Measurements from ENCODE around the gene MC1R. TPM values are rescaled to one million over a fixed set of nuclear protein-coding genes. Genes with fewer than 3 reads are reported as not detected.

MC1R gene
- total RNA-seq, 1 experiment from 2014 or later = 3.8 TPM

DNA sequence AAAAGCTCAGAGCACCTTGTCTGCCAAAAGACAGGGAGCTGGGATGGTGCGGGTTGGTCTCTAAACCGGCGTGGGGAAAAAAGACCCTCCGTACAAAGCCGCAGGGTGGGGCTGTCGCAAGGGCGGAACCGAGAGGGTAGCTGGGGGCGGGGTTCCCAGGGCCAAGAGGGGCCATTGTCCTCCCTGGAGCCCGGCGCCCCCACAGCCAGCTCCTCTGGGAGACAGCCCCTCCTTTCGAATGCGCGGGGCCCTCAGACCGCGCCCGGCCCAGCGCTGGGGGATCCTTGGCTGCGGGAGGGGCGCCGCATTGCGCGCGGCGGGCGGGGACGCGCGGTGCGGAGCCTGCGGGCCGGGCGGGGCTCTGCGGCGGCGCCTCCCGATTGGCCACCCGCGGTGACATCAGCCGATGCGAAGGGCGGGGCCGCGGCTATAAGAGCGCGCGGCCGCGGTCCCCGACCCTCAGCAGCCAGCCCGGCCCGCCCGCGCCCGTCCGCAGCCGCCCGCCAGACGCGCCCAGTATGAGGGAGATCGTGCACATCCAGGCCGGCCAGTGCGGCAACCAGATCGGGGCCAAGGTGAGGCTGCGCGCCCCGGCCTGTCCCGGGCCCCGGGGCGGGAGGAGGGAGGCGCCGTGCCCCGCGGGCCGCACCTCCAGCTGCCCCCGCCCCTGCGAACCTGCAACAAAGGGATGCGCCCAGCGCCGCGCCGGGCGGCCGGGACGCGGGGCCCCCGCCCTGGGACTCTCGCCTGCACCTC is 4.4 kb downstream of the MC1R start, which contains the start of gene TUBB3 (continued):
- TF ChIP-seq, protein P1, sequence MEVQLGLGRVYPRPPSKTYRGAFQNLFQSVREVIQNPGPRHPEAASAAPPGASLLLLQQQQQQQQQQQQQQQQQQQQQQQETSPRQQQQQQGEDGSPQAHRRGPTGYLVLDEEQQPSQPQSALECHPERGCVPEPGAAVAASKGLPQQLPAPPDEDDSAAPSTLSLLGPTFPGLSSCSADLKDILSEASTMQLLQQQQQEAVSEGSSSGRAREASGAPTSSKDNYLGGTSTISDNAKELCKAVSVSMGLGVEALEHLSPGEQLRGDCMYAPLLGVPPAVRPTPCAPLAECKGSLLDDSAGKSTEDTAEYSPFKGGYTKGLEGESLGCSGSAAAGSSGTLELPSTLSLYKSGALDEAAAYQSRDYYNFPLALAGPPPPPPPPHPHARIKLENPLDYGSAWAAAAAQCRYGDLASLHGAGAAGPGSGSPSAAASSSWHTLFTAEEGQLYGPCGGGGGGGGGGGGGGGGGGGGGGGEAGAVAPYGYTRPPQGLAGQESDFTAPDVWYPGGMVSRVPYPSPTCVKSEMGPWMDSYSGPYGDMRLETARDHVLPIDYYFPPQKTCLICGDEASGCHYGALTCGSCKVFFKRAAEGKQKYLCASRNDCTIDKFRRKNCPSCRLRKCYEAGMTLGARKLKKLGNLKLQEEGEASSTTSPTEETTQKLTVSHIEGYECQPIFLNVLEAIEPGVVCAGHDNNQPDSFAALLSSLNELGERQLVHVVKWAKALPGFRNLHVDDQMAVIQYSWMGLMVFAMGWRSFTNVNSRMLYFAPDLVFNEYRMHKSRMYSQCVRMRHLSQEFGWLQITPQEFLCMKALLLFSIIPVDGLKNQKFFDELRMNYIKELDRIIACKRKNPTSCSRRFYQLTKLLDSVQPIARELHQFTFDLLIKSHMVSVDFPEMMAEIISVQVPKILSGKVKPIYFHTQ (CRISPR knock-in tag; IDR thresholded peaks at IDR 0.05) = no peak

DNA sequence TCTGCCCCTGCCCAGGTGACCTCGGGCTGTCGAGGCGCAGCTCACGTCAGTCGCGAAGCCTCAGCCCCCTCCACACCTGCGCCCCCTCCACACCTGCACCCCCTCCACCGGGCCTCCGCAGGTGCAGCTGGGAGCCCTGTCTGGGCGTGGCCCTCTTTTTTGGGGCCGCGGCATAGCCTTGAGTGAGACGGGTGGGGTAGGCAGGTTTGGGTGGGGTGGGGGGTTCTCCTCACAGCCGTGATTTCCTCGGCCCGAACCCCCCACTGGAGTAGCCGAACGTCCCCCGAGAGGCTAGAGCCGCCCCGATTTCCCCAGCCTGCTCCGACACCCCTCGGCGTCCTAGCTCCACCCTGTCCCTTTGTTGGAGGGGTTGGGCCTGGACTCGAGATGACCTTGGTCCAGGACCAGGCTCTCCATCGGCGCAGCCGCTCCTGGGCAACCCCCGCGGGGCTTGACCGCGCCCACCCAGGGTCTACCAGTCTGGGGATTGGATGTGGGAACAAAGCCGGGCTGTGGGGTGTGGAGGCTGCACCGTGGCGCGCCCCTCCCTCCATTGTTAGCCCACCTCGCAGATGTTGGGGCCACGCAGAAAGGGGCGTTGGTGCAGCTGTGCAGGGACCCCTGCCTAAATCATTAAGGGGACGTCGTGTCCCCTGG is 5.1 kb downstream of the MC1R start:
- ChIA-PET CTCF (interaction anchor here (0.6 to 5.7 kb wide), 14 partner anchors 14 to 282 kb away, joined by 3 to 70 read pairs (median 5); partner anchors contain the start of genes DBNDD1, DEF8 and TCF25), POLR2A (interaction anchor here (0.6 to 2.8 kb wide), 5 partner anchors 10 to 92 kb away, joined by 3 to 14 read pairs (median 7); partner anchors contain the start of genes DEF8 and TCF25)
- Mint-ChIP-seq H3K4me3 (peak overlapping the region; percentile 63), H3K9me3 (no peaks in the 10 kb centered on the region), H3K27me3 (ENCODE audit: low read depth) (peaks cover 33% of the 10 kb centered on the region), H3K36me3 (no peaks in the 10 kb centered on the region), H3K4me1 (peaks cover 17% of the 10 kb centered on the region), H3K27ac (no peak overlapping the region)
- peak; percentile 64 for DNase-seq (ENCODE audit: low spot score)
- TF ChIP-seq, protein P2, sequence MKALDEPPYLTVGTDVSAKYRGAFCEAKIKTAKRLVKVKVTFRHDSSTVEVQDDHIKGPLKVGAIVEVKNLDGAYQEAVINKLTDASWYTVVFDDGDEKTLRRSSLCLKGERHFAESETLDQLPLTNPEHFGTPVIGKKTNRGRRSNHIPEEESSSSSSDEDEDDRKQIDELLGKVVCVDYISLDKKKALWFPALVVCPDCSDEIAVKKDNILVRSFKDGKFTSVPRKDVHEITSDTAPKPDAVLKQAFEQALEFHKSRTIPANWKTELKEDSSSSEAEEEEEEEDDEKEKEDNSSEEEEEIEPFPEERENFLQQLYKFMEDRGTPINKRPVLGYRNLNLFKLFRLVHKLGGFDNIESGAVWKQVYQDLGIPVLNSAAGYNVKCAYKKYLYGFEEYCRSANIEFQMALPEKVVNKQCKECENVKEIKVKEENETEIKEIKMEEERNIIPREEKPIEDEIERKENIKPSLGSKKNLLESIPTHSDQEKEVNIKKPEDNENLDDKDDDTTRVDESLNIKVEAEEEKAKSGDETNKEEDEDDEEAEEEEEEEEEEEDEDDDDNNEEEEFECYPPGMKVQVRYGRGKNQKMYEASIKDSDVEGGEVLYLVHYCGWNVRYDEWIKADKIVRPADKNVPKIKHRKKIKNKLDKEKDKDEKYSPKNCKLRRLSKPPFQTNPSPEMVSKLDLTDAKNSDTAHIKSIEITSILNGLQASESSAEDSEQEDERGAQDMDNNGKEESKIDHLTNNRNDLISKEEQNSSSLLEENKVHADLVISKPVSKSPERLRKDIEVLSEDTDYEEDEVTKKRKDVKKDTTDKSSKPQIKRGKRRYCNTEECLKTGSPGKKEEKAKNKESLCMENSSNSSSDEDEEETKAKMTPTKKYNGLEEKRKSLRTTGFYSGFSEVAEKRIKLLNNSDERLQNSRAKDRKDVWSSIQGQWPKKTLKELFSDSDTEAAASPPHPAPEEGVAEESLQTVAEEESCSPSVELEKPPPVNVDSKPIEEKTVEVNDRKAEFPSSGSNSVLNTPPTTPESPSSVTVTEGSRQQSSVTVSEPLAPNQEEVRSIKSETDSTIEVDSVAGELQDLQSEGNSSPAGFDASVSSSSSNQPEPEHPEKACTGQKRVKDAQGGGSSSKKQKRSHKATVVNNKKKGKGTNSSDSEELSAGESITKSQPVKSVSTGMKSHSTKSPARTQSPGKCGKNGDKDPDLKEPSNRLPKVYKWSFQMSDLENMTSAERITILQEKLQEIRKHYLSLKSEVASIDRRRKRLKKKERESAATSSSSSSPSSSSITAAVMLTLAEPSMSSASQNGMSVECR (CRISPR knock-in tag; IDR thresholded peaks at IDR 0.05; ENCODE audit: borderline replicate concordance) = no peak
- TF ChIP-seq, protein P3, sequence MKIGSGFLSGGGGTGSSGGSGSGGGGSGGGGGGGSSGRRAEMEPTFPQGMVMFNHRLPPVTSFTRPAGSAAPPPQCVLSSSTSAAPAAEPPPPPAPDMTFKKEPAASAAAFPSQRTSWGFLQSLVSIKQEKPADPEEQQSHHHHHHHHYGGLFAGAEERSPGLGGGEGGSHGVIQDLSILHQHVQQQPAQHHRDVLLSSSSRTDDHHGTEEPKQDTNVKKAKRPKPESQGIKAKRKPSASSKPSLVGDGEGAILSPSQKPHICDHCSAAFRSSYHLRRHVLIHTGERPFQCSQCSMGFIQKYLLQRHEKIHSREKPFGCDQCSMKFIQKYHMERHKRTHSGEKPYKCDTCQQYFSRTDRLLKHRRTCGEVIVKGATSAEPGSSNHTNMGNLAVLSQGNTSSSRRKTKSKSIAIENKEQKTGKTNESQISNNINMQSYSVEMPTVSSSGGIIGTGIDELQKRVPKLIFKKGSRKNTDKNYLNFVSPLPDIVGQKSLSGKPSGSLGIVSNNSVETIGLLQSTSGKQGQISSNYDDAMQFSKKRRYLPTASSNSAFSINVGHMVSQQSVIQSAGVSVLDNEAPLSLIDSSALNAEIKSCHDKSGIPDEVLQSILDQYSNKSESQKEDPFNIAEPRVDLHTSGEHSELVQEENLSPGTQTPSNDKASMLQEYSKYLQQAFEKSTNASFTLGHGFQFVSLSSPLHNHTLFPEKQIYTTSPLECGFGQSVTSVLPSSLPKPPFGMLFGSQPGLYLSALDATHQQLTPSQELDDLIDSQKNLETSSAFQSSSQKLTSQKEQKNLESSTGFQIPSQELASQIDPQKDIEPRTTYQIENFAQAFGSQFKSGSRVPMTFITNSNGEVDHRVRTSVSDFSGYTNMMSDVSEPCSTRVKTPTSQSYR (CRISPR knock-in tag; IDR thresholded peaks at IDR 0.05) = no peak
- TF ChIP-seq ESRRA (CRISPR knock-in tag; IDR thresholded peaks at IDR 0.05; ENCODE audit: borderline replicate concordance) (no peak), HMGA2 (CRISPR knock-in tag; IDR thresholded peaks at IDR 0.05) (no peak), KAT7 (CRISPR knock-in tag; IDR thresholded peaks at IDR 0.05; ENCODE audit: borderline replicate concordance) (no peak), JAZF1 (CRISPR knock-in tag; IDR thresholded peaks at IDR 0.05) (no peak), GTF2I (CRISPR knock-in tag; conservative IDR thresholded peaks at IDR 0.05) (no peak), ZNF317 (CRISPR knock-in tag; IDR thresholded peaks at IDR 0.05; ENCODE audit: borderline replicate concordance, low read depth) (no peak)
- TF ChIP-seq, protein P4, sequence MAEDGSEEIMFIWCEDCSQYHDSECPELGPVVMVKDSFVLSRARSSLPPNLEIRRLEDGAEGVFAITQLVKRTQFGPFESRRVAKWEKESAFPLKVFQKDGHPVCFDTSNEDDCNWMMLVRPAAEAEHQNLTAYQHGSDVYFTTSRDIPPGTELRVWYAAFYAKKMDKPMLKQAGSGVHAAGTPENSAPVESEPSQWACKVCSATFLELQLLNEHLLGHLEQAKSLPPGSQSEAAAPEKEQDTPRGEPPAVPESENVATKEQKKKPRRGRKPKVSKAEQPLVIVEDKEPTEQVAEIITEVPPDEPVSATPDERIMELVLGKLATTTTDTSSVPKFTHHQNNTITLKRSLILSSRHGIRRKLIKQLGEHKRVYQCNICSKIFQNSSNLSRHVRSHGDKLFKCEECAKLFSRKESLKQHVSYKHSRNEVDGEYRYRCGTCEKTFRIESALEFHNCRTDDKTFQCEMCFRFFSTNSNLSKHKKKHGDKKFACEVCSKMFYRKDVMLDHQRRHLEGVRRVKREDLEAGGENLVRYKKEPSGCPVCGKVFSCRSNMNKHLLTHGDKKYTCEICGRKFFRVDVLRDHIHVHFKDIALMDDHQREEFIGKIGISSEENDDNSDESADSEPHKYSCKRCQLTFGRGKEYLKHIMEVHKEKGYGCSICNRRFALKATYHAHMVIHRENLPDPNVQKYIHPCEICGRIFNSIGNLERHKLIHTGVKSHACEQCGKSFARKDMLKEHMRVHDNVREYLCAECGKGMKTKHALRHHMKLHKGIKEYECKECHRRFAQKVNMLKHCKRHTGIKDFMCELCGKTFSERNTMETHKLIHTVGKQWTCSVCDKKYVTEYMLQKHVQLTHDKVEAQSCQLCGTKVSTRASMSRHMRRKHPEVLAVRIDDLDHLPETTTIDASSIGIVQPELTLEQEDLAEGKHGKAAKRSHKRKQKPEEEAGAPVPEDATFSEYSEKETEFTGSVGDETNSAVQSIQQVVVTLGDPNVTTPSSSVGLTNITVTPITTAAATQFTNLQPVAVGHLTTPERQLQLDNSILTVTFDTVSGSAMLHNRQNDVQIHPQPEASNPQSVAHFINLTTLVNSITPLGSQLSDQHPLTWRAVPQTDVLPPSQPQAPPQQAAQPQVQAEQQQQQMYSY (CRISPR knock-in tag; IDR thresholded peaks at IDR 0.05) = no peak
- TF ChIP-seq, protein P5, sequence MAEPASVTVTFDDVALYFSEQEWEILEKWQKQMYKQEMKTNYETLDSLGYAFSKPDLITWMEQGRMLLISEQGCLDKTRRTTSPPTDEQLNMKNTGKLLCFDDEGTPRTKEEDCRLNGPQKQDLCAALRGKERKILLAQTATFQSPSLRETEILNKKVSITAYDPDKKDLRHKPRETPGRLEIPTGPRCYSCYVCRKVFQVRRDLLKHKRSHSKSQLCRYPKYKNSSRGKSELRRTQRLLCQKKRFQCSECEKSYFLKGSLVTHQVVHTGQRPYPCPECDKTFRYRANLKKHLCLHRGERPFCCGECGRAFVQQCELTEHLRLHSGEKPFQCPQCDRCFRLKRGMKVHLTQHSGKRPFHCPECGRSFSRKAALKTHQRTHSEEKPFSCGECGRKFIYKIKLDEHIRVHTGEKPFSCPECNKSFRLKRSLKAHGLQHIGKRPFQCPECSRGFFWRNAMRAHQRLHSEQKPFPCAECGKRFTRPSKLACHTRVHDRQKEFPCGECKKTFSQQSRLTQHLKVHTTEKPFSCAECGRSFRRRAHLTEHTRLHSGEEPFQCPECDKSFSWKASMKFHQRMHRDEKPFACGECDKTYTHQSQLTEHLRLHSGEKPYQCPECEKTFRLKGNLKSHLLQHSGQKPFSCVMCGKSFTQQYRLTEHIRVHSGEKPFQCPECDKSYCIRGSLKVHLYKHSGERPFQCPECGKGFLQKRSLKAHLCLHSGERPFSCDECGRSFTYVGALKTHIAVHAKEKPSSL (CRISPR knock-in tag; conservative IDR thresholded peaks at IDR 0.05) = no peak
- TF ChIP-seq, protein P6, sequence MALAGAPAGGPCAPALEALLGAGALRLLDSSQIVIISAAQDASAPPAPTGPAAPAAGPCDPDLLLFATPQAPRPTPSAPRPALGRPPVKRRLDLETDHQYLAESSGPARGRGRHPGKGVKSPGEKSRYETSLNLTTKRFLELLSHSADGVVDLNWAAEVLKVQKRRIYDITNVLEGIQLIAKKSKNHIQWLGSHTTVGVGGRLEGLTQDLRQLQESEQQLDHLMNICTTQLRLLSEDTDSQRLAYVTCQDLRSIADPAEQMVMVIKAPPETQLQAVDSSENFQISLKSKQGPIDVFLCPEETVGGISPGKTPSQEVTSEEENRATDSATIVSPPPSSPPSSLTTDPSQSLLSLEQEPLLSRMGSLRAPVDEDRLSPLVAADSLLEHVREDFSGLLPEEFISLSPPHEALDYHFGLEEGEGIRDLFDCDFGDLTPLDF (CRISPR knock-in tag; IDR thresholded peaks at IDR 0.05) = no peak
- TF ChIP-seq, protein P7, sequence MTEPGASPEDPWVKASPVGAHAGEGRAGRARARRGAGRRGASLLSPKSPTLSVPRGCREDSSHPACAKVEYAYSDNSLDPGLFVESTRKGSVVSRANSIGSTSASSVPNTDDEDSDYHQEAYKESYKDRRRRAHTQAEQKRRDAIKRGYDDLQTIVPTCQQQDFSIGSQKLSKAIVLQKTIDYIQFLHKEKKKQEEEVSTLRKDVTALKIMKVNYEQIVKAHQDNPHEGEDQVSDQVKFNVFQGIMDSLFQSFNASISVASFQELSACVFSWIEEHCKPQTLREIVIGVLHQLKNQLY (CRISPR knock-in tag; IDR thresholded peaks at IDR 0.05) = no peak
- ATAC-seq = peak; percentile 4

Data from WTC11 (cell line).